PFSK-1 (cell line): ENCODE results near the gene PPCDC.

Source experiments
- SIN3A ChIP-seq: IDR thresholded peaks from 2 replicates; pipeline ENCODE4 v1.6.1; 2012; ENCODE audit warnings: mild to moderate bottlenecking, low read length, moderate library complexity, borderline replicate concordance; ENCODE audit not compliant: insufficient read depth
- TAF1 ChIP-seq: IDR thresholded peaks from 2 replicates; pipeline ENCODE4 v1.6.1; 2012; ENCODE audit warnings: low read length, control low read depth, borderline replicate concordance; ENCODE audit not compliant: insufficient read depth
- TF ChIP-seq, protein P1 (sequence below), 2 experiments: IDR thresholded peaks; 2 replicates each; pipeline versions ENCODE4 v1.6.1 to v1.8.0; 2011 to 2012; ENCODE audit warnings: low read depth in 2 of 2, low read length in 2 of 2, control low read depth in 1 of 2, inconsistent platforms in 1 of 2, mild to moderate bottlenecking in 1 of 2, moderate library complexity in 1 of 2; ENCODE audit not compliant: insufficient read depth in 1 of 2

DNA sequence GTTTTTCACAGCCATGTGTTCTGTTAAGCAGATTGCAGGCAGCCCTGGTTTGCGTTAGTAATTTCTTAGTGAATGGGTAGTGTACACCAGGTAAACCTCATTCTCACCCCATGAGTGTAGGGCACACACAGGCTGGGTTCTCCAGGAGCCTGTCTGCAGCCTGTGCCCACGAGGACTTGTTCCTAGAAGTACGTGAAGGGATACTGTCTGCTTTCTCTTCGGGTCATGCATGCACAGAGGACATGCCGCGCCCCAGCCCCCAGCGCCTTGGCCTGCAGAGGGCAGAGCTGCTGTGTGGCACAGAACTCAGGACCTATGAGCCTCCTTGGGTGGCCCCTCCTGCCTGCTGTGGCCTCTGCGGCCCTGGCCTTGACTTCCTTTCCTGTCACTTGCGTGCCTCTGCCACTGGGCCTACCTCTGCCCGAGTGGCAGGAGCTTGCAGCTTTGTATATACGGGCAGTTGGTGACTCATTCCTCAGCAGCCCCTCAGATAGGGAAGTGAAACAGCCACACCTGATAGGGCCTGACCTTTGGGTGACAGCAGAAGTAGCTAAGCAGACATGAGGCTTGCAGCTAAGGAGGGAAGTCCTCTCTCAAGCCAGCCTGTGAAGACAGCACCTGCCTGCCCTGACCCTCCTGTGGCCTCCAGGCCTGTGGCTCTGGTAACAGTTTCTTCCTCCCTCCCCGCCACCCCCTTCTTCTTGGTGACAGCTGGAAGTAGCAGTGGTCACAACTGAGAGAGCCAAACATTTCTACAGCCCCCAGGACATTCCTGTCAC lies 19.5 kb downstream of the PPCDC start:
- TF ChIP-seq, protein P1, sequence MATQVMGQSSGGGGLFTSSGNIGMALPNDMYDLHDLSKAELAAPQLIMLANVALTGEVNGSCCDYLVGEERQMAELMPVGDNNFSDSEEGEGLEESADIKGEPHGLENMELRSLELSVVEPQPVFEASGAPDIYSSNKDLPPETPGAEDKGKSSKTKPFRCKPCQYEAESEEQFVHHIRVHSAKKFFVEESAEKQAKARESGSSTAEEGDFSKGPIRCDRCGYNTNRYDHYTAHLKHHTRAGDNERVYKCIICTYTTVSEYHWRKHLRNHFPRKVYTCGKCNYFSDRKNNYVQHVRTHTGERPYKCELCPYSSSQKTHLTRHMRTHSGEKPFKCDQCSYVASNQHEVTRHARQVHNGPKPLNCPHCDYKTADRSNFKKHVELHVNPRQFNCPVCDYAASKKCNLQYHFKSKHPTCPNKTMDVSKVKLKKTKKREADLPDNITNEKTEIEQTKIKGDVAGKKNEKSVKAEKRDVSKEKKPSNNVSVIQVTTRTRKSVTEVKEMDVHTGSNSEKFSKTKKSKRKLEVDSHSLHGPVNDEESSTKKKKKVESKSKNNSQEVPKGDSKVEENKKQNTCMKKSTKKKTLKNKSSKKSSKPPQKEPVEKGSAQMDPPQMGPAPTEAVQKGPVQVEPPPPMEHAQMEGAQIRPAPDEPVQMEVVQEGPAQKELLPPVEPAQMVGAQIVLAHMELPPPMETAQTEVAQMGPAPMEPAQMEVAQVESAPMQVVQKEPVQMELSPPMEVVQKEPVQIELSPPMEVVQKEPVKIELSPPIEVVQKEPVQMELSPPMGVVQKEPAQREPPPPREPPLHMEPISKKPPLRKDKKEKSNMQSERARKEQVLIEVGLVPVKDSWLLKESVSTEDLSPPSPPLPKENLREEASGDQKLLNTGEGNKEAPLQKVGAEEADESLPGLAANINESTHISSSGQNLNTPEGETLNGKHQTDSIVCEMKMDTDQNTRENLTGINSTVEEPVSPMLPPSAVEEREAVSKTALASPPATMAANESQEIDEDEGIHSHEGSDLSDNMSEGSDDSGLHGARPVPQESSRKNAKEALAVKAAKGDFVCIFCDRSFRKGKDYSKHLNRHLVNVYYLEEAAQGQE (IDR thresholded peaks at IDR 0.05; ENCODE audit: insufficient read depth in 1 of 2, low read depth in 2 of 2, low read length in 2 of 2), result no peak
- TF ChIP-seq TAF1 (no peak), SIN3A (no peak)
